Fibroblast of the conjunctiva (primary cell): ENCODE data around the gene SRPK3.
"Not testable (repeated sequence)": the region's sequence is repeated elsewhere in the genome, so short reads cannot be mapped to it uniquely, and the experiment has no call there.

Source experiments
- DNase-seq: peaks from one replicate; pipeline ENCODE4 v3.0.0-alpha.2; 2010; ENCODE audit warnings: low read depth

SRPK3 gene

DNA sequence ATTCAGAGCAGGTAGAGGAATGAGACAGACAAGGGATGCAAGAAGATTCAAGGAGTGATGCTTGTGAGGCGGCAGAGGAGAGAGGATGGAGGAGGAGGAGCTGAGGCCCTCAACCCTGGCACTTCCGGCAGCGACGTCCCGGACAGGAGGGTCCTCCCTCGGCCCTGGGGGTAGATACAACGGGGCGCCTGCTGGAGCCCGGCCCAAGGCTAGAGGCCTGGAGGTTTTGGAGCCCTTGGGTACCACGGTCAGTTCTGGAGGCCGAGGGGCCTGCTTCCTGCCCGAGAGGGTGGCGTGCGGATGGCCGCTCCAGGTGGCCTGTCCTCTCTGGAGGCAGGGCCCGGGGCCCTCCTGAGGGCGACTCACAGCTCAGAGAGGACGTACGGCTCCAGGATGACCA is 27.1 kb downstream of the SRPK3 start:
- DNase-seq, result no peak

DNA sequence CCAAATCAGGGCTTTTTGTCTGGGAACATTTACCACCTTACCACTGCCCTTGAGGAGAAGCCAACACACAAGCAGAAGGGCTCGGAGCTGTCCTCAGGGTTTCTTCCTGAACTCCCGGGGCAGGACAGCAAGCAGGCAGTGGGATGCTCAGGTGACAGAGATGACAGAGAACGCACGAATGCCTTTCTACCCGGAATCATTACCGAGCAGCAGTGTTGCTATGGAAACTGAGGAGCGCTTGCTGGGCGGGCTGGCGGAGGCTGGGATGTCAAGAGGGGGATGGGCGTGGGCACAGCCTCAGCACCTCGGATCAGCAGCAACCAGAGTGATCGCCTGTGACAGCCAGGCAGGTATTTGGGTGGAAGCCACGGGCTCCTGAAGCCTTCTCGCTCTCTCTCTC is 31.4 kb downstream of the SRPK3 start:
- DNase-seq, result no peak

DNA sequence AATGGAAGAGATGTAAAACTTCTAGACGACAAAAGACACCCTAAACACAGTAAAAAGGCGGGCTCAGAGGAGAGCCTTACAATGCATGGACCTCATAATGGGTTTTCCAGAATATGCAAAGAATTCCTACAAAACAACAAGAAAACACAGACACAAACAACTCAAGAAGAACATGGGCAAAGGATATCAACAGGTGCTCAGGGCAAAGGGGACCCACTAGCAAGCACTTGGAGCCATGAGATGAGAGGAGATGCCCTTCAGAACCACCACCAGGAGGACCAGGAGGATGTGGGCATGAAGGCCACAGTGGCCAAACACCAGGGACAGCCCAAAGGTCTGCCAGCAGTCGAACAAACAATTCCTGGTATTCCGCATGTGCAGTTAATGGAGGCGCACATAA is 32.3 kb downstream of the SRPK3 start:
- no peak for DNase-seq

DNA sequence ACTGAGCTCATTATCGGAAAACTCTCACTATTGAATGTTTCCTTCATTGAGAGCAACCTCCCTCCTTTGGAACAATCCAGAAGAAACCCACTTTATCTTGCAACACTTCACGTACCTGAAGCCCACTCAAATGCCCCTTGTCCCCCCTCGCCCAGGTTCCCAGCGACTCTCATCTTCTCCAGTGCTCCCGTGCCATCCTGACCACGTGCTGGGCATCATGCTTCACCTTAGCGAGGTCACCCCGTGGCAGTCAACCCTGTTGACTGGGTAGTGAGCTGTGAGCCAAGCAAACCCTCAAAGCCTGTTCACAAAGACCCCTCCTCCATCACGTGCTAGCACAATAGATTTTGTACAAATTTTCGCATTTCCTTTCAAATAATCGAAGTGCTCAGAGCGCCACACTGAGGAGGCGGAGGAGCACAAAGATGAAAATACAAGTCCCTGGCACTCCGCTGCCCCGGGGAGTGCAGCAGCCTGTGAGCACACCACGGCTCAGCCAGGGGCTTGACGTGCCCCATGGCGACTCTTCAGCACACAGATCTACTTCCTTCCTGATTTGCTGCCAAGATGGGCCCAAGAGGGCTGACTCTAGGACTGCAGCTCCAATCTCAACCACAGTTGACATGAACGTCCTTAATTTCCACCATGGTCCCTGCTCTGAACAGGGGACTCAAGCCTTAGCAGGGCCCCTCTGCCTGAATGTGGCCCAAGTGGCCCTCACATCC is 33.9 kb downstream of the SRPK3 start:
- no peak for DNase-seq

DNA sequence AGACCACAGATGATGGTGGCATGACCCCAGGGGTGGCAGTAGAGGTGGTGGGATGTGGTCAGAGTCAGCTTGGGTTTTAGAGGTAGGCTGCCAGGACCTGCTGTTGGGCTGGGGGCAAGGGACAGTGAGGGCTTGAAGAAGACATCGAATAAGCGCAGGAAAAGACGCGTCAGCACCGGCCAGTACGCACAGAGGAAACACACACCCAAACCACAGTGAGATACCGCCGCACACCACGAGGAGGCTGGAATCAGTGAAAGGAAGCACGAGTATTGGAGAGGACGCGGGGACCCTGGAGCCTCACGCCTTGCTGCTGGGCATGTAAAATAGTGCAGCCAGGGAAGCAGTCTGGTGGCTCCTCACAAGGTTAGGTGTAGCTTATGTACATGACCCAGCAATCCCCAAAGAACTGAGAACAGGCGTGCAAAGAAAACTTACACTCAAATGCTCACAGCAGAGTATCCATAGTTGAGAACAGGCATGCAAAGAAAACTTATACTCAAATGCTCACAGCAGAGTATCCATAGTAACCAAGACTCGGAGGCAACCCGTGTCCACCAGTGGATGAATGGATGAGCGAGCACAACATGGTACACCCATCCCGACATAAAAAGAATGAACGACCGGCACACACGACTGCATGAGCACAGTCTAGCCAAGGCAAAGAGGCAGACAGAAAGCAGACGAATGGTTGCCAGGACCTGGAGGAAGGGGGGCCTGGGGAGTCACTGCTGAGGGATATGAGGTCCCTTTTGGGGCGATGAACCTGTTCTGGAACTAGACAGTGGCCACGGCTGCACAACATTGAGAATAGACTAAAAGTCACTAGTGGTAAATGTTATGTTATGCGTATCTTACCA is 36.2 kb downstream of the SRPK3 start:
- DNase-seq, result no peak

DNA sequence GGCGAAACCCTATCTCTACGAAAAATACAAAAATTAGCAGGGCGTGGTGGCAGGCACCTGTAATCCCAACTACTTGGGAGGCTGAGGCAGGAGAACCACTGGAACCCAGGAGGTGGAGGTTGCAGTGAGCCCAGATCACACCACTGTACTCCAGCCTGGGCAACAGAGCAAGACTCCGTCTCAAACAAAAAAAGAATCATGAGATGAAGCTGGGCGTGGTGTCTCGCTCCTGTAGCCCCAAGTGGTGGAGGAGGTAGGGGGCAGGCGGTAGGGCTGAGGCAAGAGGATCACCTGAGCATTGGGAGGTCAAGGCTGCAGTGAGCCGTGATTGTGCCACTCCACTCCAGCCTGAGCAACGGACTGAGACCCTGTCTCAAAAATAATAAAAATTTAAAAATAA is 37.2 kb downstream of the SRPK3 start:
- not testable (repeated sequence) for DNase-seq

DNA sequence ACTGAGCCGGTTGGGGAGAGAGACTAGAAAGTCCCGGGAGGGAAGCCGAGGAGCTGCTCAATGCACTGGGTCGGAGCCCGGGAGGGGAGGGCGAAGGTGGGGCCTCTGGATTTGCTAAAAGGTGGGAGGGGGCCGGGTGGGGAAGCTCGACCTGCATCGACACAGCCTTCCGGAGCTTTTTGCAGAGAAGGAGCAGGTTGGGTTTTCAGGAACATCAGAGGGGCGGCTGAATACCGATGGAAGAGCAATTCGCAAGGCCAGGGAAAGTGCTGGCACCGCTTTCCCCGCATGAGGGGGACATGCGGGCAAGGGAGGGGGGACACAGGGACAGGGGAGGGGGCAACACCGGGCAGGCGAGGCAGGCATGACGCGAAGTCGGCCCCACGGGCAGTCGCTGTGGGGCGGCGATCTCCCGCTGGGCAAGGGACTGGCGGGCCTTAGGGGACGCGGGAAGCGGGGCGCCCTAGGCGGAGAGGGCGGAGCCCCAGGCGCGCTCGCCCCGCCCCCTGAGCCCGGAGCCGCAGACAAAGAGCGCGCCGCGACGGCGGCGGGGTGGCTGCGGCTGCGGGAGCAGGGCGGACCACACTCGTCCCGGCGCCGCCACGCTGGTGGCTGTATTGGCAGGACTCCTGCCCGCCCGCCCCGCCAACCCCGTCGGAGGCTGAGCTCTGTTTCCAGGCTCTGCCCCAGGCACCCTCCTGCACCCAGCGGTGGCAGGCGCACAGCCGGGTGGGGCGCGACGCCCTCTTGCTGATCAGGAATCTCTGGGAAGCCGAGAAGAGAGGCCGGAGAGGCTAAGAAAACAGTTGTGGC is 37.9 kb downstream of the SRPK3 start:
- DNase-seq, result no peak

DNA sequence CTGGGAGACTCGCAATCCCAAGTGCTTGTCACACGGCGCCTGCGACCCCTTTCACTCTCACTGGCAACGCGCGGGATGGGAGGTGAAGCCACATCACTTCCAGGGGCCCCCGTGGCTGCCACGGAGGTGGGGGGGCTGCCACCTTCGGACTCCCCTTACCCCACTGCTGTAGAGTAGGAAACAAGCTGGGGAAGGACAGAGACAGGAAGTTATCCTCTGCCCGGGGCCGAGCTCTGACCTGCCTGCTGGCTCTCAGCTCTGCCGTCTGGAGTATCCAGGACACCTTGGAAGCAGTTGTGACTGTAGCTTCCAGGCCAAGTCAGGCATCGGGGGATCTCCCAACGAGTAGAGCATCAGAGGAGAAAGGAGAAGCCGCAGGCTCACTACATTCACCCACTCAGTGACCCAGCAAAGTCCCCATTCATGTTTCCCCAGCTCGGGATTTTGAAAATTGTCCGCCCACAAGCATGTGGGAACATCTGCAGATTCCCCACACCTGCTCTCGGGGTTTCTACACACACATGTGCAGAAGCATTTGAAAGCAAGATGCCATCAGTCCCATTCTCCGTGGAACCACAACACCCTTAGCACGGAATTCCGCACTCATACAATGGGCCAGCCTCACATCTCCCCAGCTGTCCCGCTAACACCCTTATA is 38.7 kb downstream of the SRPK3 start:
- no peak for DNase-seq

DNA sequence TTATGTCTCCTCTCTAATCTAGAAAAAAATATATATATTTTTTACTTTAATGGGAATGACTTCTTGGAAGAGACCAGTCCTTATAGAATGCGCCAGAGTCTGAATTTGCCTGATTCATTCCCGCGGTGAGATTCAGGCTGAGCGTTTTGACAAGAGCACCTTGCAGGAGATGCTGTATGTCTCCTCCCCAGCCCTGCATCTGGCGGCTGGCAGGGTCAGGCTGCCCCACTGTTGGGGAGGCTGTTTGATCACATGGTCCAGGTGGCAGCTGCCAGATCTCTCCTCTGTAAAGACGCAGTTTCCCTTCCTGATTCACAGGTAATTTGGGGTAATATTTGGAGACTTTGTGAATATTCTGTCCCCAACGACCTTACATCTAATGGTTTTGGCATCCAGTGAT is 39.8 kb downstream of the SRPK3 start:
- DNase-seq, result no peak

DNA sequence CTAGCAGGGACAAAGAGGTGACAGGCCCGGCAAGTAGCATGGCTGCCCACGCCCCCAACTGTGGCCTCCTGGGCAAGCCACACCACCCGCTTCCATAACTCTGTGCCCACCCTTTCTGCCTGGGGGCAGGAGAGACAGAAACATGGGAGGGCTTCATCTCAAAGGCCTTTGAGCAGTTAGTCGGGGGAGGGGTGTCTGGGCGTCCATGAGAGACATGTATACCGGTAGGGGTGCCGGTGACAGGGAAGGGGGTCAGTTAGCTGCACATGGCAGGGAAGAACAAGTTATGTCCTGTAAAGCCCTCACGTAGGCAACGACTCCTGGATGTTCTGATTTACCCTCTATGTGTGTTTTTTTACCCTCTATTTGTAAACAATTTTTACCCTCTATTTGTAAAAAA is 40.2 kb downstream of the SRPK3 start:
- no peak for DNase-seq

DNA sequence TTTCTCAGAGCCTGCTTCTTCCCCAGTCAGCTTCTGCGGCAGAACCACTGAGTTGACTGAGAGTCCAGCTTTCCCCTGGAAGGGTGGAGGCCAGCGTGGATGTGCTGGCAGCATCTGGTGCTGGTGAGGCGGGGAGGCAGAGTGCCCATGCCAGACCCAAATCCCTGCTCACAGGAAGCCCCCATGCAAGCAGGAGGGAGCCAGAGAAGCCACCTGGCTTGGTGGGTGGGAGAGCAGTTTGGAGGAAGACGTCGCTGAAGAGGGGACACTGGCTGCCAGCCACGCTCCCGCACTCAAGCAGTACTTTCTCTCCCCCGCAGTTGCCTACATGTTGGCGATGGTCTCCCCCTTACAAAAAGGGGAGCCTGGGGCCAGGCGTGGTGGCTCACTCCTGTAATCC is 43.5 kb downstream of the SRPK3 start:
- no peak for DNase-seq

DNA sequence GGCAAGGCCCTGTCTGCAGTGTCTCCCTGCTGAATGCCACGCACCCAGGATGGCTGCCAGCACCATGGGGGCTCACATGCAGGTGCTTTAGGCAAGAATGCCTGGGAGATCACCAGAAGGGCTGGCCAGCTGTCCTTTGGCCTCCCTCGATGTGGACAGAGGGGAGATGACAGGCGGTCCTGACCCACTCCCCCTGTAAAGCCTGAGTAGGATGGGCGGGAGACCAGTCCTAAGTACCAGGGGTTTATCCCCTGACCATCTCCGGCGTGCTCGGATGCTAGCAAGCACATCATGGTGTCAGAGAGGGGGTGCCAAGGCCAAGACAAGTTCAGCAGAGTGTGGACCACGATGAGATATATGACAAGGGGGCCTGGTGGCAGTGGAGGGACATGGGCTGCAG is 44.2 kb downstream of the SRPK3 start:
- DNase-seq, result no peak

DNA sequence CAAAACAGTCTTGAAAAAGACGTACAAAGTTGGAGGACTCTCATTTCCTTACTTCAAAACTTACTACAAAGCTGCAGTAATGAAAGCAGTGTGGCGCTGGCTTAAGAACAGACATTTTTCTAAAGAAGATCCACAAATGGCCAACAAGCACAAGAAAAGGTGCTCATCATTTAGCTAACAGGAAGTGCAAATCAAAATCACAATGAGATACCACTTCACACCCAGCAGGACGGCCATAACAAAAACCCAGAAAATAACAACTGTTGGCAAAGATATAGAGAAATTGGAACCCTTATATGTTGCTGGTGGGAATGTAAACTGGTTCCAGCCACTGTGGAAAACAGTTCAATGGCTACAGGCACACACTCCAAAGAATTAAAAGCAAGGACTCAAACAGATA is 46.2 kb downstream of the SRPK3 start:
- no peak for DNase-seq

DNA sequence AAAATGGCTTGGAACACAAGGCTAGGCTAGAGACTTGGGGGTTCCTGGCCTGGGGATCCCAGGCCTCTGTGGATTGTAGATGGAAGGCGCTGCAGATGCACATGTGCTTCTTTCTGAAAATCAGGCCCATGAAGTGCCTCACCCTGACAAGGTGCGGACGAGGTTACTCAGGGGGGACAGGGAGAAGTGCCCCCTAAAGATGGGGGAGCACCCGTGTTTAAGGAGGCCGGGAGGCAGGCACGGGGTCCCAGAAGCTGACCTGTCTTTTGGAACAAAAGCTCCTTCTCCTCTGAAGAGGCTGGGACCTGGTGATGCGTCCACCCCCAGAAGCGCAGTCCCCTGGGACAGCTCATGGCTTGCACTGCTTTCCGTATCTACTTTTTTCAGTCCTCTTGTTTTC is 47.1 kb downstream of the SRPK3 start:
- no peak for DNase-seq

DNA sequence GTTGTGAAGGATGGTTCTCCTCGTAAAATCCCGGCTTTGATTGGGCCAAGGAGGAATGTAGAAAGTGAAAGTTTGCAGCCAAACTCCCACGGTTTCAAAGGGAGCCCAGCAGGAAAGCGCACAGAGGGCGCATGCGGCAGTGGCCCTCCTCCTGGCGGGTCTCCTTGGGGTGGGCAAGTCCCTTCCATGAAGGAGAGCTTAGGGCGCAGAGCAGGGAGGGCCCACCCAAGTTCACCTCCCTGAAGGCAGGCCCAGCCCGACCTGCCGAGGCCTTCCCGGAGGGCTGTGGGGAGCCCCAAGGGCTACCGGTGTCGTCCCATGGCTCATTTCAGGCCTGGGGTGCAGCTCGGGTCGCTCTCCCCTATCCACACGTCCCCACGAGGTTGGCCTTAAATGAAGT is 47.5 kb downstream of the SRPK3 start:
- no peak for DNase-seq

DNA sequence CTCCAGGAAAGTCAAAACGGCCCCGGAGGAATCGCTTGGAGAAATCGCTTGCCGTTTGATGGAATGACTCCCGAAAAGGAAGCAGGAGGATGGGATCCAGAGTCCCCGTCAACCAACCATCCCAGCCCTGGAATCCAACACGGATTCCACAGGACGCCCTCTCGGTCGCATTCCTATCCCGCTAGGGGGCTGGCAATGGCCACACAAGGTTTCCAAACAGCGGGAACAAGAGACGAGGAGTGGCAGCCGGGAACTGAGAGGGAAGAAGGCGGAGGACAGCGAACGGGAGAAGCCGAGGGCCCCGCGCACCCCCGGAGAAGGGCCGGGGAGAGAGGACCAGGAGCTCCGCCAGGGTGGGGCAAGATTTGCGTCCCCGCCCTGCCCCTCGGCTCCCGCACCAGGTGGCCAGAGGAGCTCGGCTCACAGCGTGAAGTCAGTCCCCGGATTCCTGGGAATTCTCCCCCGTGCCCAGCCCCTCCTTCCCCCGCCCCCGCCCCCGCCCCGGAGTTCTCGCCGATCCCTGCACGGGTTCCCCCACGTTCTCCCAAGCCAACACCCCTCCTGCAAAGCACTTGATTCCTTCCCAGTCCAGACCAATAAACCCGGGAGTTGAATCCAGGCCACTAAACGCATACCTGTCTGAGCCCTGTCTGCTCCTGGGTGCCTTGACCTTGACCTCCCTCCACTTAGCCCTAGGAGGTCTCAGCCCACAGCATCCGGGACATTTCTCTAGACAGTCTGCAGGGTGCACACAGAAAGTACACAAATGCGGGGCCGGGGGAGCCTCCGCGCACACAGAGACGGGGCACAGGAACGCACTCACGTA is 48.1 kb downstream of the SRPK3 start:
- DNase-seq, result no peak

DNA sequence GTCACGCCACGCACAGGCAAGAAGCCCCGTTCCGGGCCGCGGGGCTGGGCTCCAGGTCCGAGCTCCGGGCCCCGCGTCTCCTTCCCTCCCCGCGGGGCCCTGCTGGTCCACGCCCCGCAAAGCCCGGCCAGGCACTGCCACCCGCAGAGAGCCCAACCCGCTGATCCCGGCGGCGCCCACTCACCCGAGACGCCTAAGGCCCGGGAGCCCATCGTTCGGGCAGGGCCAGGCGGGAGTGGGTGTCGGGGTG is 48.6 kb downstream of the SRPK3 start:
- DNase-seq, result no peak

DNA sequence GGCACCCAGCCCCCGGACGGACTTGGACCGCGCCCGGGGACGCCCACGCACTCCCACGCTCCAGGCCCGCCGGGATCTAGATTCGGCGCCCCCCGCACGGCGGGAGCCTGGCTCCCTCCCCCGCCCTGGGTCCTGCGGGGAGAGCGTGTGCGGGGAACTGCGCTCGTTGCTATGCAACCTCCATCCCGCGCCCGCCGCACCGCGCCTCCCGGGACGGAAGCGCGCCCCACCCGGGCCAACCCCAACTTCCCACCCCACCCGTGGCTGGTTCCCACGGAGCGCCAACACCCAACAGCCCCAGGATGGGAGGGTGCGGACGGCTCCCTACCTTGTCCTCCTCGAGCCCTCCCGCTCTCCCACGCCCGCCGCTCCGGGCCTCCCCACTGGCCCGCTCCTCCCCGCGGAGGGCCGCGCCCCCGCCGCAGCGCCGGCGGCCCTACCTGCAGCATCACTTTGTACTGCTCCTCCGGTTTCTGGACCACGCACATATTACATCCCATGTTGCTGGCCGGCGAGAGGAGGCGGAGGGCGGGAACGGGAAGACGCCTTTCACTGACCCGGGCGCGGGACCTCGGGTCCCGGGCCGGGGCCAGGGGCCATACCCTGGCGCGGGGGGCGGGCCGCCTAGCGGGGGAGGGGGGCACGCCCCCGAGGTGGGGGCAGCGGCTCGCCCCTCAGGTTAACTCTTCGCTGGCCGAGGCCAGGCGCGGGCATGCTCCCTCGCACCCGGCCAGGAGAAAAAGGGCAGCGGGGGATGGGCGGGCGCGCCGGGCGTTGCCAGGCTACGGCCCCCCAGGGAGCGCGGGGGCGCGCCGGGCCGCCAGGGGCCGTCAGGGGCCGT is 49.2 kb downstream of the SRPK3 start, which contains the start of gene PDZD4:
Gene PDZD4 (minus strand): TSS at position 746 of the 841 bp plus-strand sequence. CDS start 246 bp downstream, at position 500.
- no peak for DNase-seq

DNA sequence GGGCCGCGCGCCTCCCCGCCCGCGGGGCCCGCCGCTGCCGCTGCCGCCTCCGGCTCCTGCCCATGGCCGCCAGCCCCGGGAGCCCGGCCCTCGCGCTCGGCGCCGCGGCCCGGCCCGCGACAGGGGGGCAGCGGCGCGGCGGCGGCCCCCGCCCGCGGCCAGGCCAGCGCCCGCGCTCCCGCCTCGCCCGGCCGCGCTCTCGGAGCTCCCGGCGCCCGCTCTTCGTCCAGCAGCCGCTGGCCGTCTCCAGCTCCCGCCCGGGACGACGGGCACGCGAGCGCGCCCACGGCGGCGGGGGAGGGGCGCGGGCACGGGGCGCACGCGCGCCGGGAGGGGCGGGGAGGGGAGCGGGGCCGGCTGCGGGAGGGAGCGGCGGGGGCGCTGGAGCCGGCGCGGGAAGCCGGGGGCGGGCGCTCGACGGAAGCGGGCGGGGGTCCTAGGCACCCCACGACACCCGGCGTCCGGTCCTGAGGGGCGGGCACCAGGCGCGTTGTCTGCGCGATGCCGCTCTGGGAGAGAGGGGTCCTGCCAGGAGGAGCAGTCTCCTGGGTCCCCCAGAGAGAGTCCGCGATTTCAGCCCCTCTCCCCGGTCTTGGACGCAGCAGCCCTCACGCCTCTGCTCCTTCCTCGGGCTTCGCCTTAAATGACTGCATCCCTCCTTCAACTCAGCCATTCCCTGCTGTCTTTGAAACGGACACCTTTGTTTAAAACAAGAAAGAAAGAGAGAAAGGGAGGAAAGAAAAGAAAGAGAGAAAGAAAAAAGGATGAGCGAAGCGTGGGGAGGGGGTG is 50.0 kb downstream of the SRPK3 start:
- no peak for DNase-seq
